Stimulated activated CD4-positive, alpha-beta T cell treated with anti-CD3 and anti-CD28 coated beads, Interleukin-4, amount 100 ng/mL, for 1 hour (primary cell): ENCODE results near the gene CSNK2B.

Experiments used
- DNase-seq: peaks from one replicate; pipeline ENCODE4 v3.0.0-alpha.2; 2020

The CSNK2B gene

GRCh38 chr6:31639043-31639442 is 26.8 kb upstream of the CSNK2B start:
- no peak for DNase-seq

- no peak for DNase-seq
These were observed 26.4 kb upstream of the CSNK2B start for GRCh38 chr6:31639449-31639861.

GRCh38 chr6:31640612-31641011 is 25.3 kb upstream of the CSNK2B start:
- DNase-seq: no peak

- DNase-seq: no peak
These were observed 24.5 kb upstream of the CSNK2B start for GRCh38 chr6:31641370-31641769.

GRCh38 chr6:31642798-31643570 is 22.9 kb upstream of the CSNK2B start:
- no peak for DNase-seq

GRCh38 chr6:31643818-31644454 is 21.9 kb upstream of the CSNK2B start:
- no peak for DNase-seq

GRCh38 chr6:31645325-31645724 is 20.6 kb upstream of the CSNK2B start:
- DNase-seq: no peak

GRCh38 chr6:31651602-31652191 is 14.2 kb upstream of the CSNK2B start:
- DNase-seq: no peak

GRCh38 chr6:31652925-31653724 is 12.8 kb upstream of the CSNK2B start:
- DNase-seq: peak; percentile 81

- DNase-seq: no peak
These were observed 11.1 kb upstream of the CSNK2B start for GRCh38 chr6:31654574-31655348.

- no peak for DNase-seq
These were observed 10.3 kb upstream of the CSNK2B start, which contains the start of gene APOM for GRCh38 chr6:31655349-31656237. Gene APOM (plus strand): TSS chr6:31655894. CDS start chr6:31655967, 73 bp downstream.

GRCh38 chr6:31657406-31658157 is 8.3 kb upstream of the CSNK2B start:
- DNase-seq: no peak

GRCh38 chr6:31658158-31658688 is 7.7 kb upstream of the CSNK2B start:
- DNase-seq: no peak

- DNase-seq: no peak
These were observed 6.8 kb upstream of the CSNK2B start for GRCh38 chr6:31658983-31659648.

GRCh38 chr6:31659649-31660380 is 6.1 kb upstream of the CSNK2B start:
- DNase-seq: no peak

GRCh38 chr6:31660381-31661261 is 5.3 kb upstream of the CSNK2B start, which contains the start of gene C6orf47:
Gene C6orf47 (minus strand): TSS chr6:31660778. CDS start chr6:31659947, 831 bp downstream.
- peak; percentile 77 for DNase-seq

- no peak for DNase-seq
These were observed 4.4 kb upstream of the CSNK2B start for GRCh38 chr6:31661262-31662123.
